Thyroid gland (tissue), 4 donors: ENCODE measurements around the gene FRMD4A.

Source experiments
- POLR2A ChIP-seq, 2 donors: fragments of 450-650 bp; IDR thresholded peaks; one replicate each; pipeline ENCODE4 v1.6.1; 2017; ENCODE audit warnings: antibody characterized with exemption in 2 of 2, mild to moderate bottlenecking in 2 of 2, moderate library complexity in 1 of 2
- TF ChIP-seq, protein P1 (sequence below), 6 experiments: fragments of 200-600 bp in 3 of 6; fragments of 450-650 bp in 3 of 6; sonication (generic) in 3 of 6; IDR thresholded peaks; one replicate each; pipeline ENCODE4 v1.5.1; 2016 to 2019; ENCODE audit warnings: antibody characterized with exemption in 6 of 6, mild to moderate bottlenecking in 2 of 6, inconsistent platforms in 1 of 6, moderate library complexity in 1 of 6

DNA sequence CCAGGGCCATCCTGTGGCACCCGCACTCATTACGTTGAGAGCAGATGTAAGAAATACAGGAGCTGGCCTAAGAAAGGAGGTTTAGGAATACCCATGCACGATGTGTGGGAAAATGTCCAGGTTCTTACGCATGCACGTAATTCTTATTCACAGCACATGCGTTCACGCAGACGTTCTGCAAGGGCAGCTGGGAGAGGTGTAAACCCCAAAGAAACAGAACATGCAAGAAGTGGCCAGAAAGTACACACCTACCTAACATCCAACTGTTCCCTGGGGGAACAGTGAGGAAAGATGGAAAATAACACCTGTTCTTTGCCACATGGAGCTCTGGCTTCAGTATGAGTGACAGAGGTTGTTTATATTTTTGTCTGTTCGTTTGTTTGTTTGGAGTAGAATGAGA lies 458.3 kb downstream of the FRMD4A start:
- TF ChIP-seq, protein P1, sequence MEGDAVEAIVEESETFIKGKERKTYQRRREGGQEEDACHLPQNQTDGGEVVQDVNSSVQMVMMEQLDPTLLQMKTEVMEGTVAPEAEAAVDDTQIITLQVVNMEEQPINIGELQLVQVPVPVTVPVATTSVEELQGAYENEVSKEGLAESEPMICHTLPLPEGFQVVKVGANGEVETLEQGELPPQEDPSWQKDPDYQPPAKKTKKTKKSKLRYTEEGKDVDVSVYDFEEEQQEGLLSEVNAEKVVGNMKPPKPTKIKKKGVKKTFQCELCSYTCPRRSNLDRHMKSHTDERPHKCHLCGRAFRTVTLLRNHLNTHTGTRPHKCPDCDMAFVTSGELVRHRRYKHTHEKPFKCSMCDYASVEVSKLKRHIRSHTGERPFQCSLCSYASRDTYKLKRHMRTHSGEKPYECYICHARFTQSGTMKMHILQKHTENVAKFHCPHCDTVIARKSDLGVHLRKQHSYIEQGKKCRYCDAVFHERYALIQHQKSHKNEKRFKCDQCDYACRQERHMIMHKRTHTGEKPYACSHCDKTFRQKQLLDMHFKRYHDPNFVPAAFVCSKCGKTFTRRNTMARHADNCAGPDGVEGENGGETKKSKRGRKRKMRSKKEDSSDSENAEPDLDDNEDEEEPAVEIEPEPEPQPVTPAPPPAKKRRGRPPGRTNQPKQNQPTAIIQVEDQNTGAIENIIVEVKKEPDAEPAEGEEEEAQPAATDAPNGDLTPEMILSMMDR (IDR thresholded peaks at IDR 0.05): no peak
- no peak for TF ChIP-seq POLR2A (IDR thresholded peaks at IDR 0.05)
